H1 (cell line): ENCODE data around the gene CYB5B. TPM values are rescaled to one million over a fixed set of nuclear protein-coding genes. Genes with fewer than 3 reads are reported as not detected.

Experiments
- CTCF ChIA-PET: fragments of 300-600 bp; sonication (Branson Sonifier 250); formaldehyde crosslinking; loops from one replicate; lab custom pipeline; 2021; ENCODE audit not compliant: partially characterized antibody; lab: Charles Lee
- POLR2A ChIA-PET: fragments of 300-600 bp; sonication (Branson Sonifier 250); formaldehyde crosslinking; loops from one replicate; lab custom pipeline; 2021; ENCODE audit warnings: inconsistent platforms; ENCODE audit not compliant: partially characterized antibody; lab: Charles Lee
- DNase-seq, 2 experiments: peaks; one replicate each; pipeline versions ENCODE4 v3.0.0 to v3.0.0-alpha.2; 2010 to 2022; ENCODE audit warnings: low spot score in 2 of 2, low read depth in 1 of 2, mixed read lengths in 1 of 2
- FAIRE-seq: peaks from 2 replicates; lab custom pipeline; 2011; peaks lifted over from hg19 to GRCh38; lab: Jason Lieb, UNC
- H2AFZ ChIP-seq: 2 replicates; pipeline ENCODE4 v1.8.1; 2012; ENCODE audit warnings: low read length, inconsistent platforms
- H2AK5ac ChIP-seq: 2 replicates; pipeline ENCODE4 v1.6.1; 2013; ENCODE audit warnings: low read depth, low read length
- H2BK120ac ChIP-seq: replicated peaks from 2 replicates; pipeline ENCODE3; 2013; ENCODE audit warnings: low read depth, low read length, inconsistent platforms
- H2BK12ac ChIP-seq: 2 replicates; pipeline ENCODE4 v1.6.1; 2013; ENCODE audit warnings: low read depth, low read length
- H2BK15ac ChIP-seq: 2 replicates; pipeline ENCODE4 v1.6.1; 2013; ENCODE audit warnings: low read length
- H2BK20ac ChIP-seq: 2 replicates; pipeline ENCODE4 v1.6.1; 2013; ENCODE audit warnings: low read length
- H2BK5ac ChIP-seq: 2 replicates; pipeline ENCODE4 v1.6.1; 2013; ENCODE audit warnings: low read depth, low read length
- H3K14ac ChIP-seq: 2 replicates; pipeline ENCODE4 v1.6.1; 2013; ENCODE audit warnings: inconsistent platforms; ENCODE audit not compliant: insufficient read length
- H3K18ac ChIP-seq: 2 replicates; pipeline ENCODE4 v1.6.1; 2013; ENCODE audit warnings: low read length; ENCODE audit errors: extremely low read depth
- H3K23ac ChIP-seq: 2 replicates; pipeline ENCODE4 v1.6.1; 2013; ENCODE audit warnings: inconsistent platforms; ENCODE audit not compliant: insufficient read length
- H3K23me2 ChIP-seq: 2 replicates; pipeline ENCODE4 v1.6.1; 2013; ENCODE audit warnings: low read depth, low read length
- H3K27ac ChIP-seq: 2 replicates; pipeline ENCODE4 v1.6.1; 2011; ENCODE audit warnings: low read depth, low read length, inconsistent platforms
- H3K27me3 ChIP-seq, 4 experiments: replicated peaks in 1 of 4; 1 replicate in 1 of 4; 2 replicates in 3 of 4; pipeline versions ENCODE4 v1.6.1 to v1.8.1; 2011 to 2013; ENCODE audit warnings: low read length in 3 of 4, mild to moderate bottlenecking in 3 of 4, inconsistent platforms in 2 of 4, mixed read lengths in 2 of 4, moderate library complexity in 1 of 4; ENCODE audit not compliant: control insufficient read depth in 3 of 4, insufficient read depth in 3 of 4; ENCODE audit errors: extremely low read depth in 1 of 4
- H3K36me3 ChIP-seq, 4 experiments: 2 replicates each; pipeline versions ENCODE4 v1.6.1 to v1.8.1; 2011 to 2013; ENCODE audit warnings: mild to moderate bottlenecking in 4 of 4, low read length in 3 of 4, moderate library complexity in 2 of 4, control low read depth in 1 of 4, inconsistent platforms in 1 of 4; ENCODE audit not compliant: insufficient read depth in 4 of 4, control insufficient read depth in 2 of 4
- H3K4ac ChIP-seq: replicated peaks from 2 replicates; pipeline ENCODE3; 2013; ENCODE audit warnings: low read length, low read depth, mixed read lengths, inconsistent platforms; ENCODE audit not compliant: insufficient read length
- H3K4me1 ChIP-seq, 4 experiments: replicated peaks in 1 of 4; 1 replicate in 1 of 4; 2 replicates in 3 of 4; pipeline versions ENCODE4 v1.6.1 to v1.8.1; 2011 to 2013; ENCODE audit warnings: low read length in 3 of 4, inconsistent platforms in 2 of 4, mixed read lengths in 1 of 4; ENCODE audit not compliant: insufficient read depth in 4 of 4, control insufficient read depth in 3 of 4
- H3K4me2 ChIP-seq, 2 experiments: 2 replicates each; pipeline versions ENCODE4 v1.6.1 to v1.8.1; 2011 to 2013; ENCODE audit warnings: low read depth in 2 of 2, low read length in 2 of 2, control low read depth in 1 of 2, inconsistent platforms in 1 of 2, mild to moderate bottlenecking in 1 of 2; ENCODE audit not compliant: insufficient read depth in 1 of 2
- H3K4me3 ChIP-seq, 4 experiments: fragments of 200-600, 300-600 bp in 1 of 4; sonication (generic), shearing (Covaris generic), sonication (Bioruptor Twin) in 1 of 4; 2 replicates each; pipeline versions ENCODE4 v1.5.1 to v1.8.1; 2011 to 2016; ENCODE audit warnings: low read length in 4 of 4, low read depth in 3 of 4, control low read depth in 2 of 4, inconsistent platforms in 2 of 4, mild to moderate bottlenecking in 2 of 4, mixed read lengths in 1 of 4, moderate library complexity in 1 of 4; ENCODE audit not compliant: insufficient read depth in 2 of 4; ENCODE audit errors: extremely low read depth in 1 of 4
- H3K56ac ChIP-seq: replicated peaks from 2 replicates; pipeline ENCODE3; 2013; ENCODE audit warnings: low read depth, mild to moderate bottlenecking, mixed read lengths, low read length, inconsistent platforms; ENCODE audit not compliant: insufficient read length
- H3K79me1 ChIP-seq: 2 replicates; pipeline ENCODE4 v1.6.1; 2013; ENCODE audit warnings: low read depth, low read length, control low read depth
- H3K79me2 ChIP-seq, 2 experiments: 2 replicates each; pipeline versions ENCODE4 v1.6.1 to v1.8.1; 2012 to 2013; ENCODE audit warnings: low read length in 2 of 2, mild to moderate bottlenecking in 2 of 2, inconsistent platforms in 1 of 2; ENCODE audit not compliant: insufficient read depth in 2 of 2, control insufficient read depth in 1 of 2
- H3K9ac ChIP-seq, 4 experiments: replicated peaks in 1 of 4; 1 replicate in 1 of 4; 2 replicates in 3 of 4; pipeline versions ENCODE4 v1.6.1 to v1.8.1; 2011 to 2013; ENCODE audit warnings: low read depth in 3 of 4, low read length in 3 of 4, control low read depth in 2 of 4, mild to moderate bottlenecking in 2 of 4, moderate library complexity in 2 of 4, inconsistent platforms in 1 of 4; ENCODE audit errors: extremely low read depth in 1 of 4
- H3K9me3 ChIP-seq, 2 experiments: 2 replicates each; pipeline versions ENCODE4 v1.6.1 to v1.8.1; 2012 to 2013; ENCODE audit warnings: mild to moderate bottlenecking in 2 of 2, moderate library complexity in 2 of 2, control low read depth in 1 of 2, inconsistent platforms in 1 of 2, low read depth in 1 of 2, low read length in 1 of 2, mixed read lengths in 1 of 2; ENCODE audit not compliant: insufficient read depth in 2 of 2
- H4K20me1 ChIP-seq, 2 experiments: replicated peaks in 1 of 2; 2 replicates each; pipeline versions ENCODE3 to v1.8.1; 2011 to 2013; ENCODE audit warnings: inconsistent platforms in 2 of 2, low read length in 2 of 2, mild to moderate bottlenecking in 1 of 2; ENCODE audit not compliant: insufficient read depth in 2 of 2, control insufficient read depth in 1 of 2
- H4K5ac ChIP-seq: 2 replicates; pipeline ENCODE4 v1.6.1; 2013; ENCODE audit warnings: low read length, low read depth, mixed read lengths, inconsistent platforms; ENCODE audit not compliant: insufficient read length
- H4K8ac ChIP-seq: 2 replicates; pipeline ENCODE4 v1.8.0; 2013; ENCODE audit warnings: mild to moderate bottlenecking, moderate library complexity, low read length, inconsistent platforms; ENCODE audit not compliant: insufficient read depth; ENCODE audit errors: extremely low read depth
- H4K91ac ChIP-seq: replicated peaks from 2 replicates; pipeline ENCODE3; 2013; ENCODE audit warnings: low read length, mixed read lengths, inconsistent platforms; ENCODE audit not compliant: insufficient read length
- RAD21 ChIP-seq, 2 experiments: IDR thresholded peaks in 1 of 2; conservative IDR thresholded peaks in 1 of 2; 2 replicates each; pipeline ENCODE4 v1.6.1; 2011; ENCODE audit warnings: low read depth in 2 of 2, low read length in 2 of 2, improper control_type of control experiment in 1 of 2, inconsistent platforms in 1 of 2, mild to moderate bottlenecking in 1 of 2, moderate library complexity in 1 of 2
- SP2 ChIP-seq: IDR thresholded peaks from 2 replicates; pipeline ENCODE4 v1.6.1; 2012; ENCODE audit warnings: mild to moderate bottlenecking, low read length, inconsistent platforms
- WGBS, 2 experiments: shearing (Covaris generic) in 1 of 2; methylation state at CpG; one replicate each; pipeline versions ENCODE4 v1.1.6 to v1.1.7; 2013 to 2015; ENCODE audit warnings: low lambda C conversion rate in 2 of 2, mixed read lengths in 2 of 2, inconsistent platforms in 1 of 2, low coverage in 1 of 2, missing lambda C conversion rate in 1 of 2; ENCODE audit not compliant: insufficient replicate concordance in 2 of 2, insufficient coverage in 1 of 2, insufficient read length in 1 of 2; ENCODE audit errors: extremely low coverage in 1 of 2, missing lambda C conversion rate in 1 of 2; 5-methylcytosine and 5-hydroxymethylcytosine counted together
- polyA plus RNA-seq, 7 experiments: library from polyadenylated mRNA; depleted of rRNA in 3 of 7; stranded (reverse) in 5 of 7; unstranded in 2 of 7; fragments of >200 nt in 5 of 7; fragments of 200-250 nt in 2 of 7; gene quantifications; 1 replicate in 5 of 7; 2 replicates in 1 of 7; 4 replicates in 1 of 7; pipeline versions ENCODE4 v1.2.1 to v1.2.3, GENCODE V29; 2011 to 2013; ENCODE audit warnings: missing spikeins in 2 of 7, mixed read lengths in 2 of 7
- total RNA-seq: library from RNA; stranded (reverse); fragmentation: NEBNext Ultra II Directional; extraction: Animal tissue kit (Norgen Biotek cat#: 25700); gene quantifications from 2 replicates; pipeline ENCODE4 v1.2.1, GENCODE V29; 2021

CYB5B gene
- total and polyA plus RNA-seq, 2 of the 8 experiments (the other 6 are each of a cell fraction or from before 2014, with no cell fraction given), result 108 to 127 TPM

GRCh38 chr16:69509125-69509524 is 84.7 kb downstream of the CYB5B start:
- Histone ChIP-seq H2AK5ac (no peak overlapping the region), H3K9ac (no peak overlapping the region), H3K18ac (no peak overlapping the region), H3K4me2 (no peak overlapping the region), H4K5ac (no peak overlapping the region), H3K27ac (no peak overlapping the region), H4K8ac (no peak overlapping the region), H2BK120ac (no peak overlapping the region), H3K4me3 (no peak overlapping the region), H3K23ac (no peak overlapping the region), H3K23me2 (no peaks in the 10 kb centered on the region; the same call in 1 of the 2 replicates), H3K79me1 (no peaks in the 10 kb centered on the region), H4K91ac (no peak overlapping the region), H3K9me3 (no peaks in the 10 kb centered on the region), H2BK5ac (no peak overlapping the region), H3K56ac (no peak overlapping the region), H2BK20ac (no peak overlapping the region), H3K4ac (no peak overlapping the region), H2BK15ac (no peak overlapping the region), H2BK12ac (no peak overlapping the region), H2AFZ (no peak overlapping the region), H3K79me2 (no peaks in the 10 kb centered on the region), H3K27me3 (no peaks in the 10 kb centered on the region), H4K20me1 (no peaks in the 10 kb centered on the region), H3K36me3 (no peaks in the 10 kb centered on the region), H3K14ac (no peak overlapping the region), H3K4me1 (no peaks in the 10 kb centered on the region)
- ChIA-PET CTCF (interaction anchor here (0.8 to 1.6 kb wide), 3 partner anchors 13 to 111 kb away, joined by 3 to 7 read pairs (median 3); no protein-coding TSS in a partner anchor), POLR2A (no interaction called here)
- no peak for TF ChIP-seq RAD21 (IDR thresholded peaks at IDR 0.05 in 1 of 2, conservative IDR thresholded peaks at IDR 0.05 in 1 of 2; ENCODE audit: low read depth in 2 of 2, low read length in 2 of 2)
- no peak for TF ChIP-seq SP2
- no peak for FAIRE-seq
- no peak for DNase-seq
- WGBS, 2 experiments, result 90% methylated on average over 5 of the region's 5 CpGs; no CpG with 5 or more reads in 1 of the 2 experiments
